ENCODE results near the gene SEL1L.

Gene SEL1L

GRCh38 chr14:81562818-81563217, 29.2 kb upstream of the SEL1L start:
- no peaks in the 10 kb centered on the region for H3K4me1 ChIP-seq (ENCODE audit: insufficient read depth, low read length, severe bottlenecking)
- H3K36me3 ChIP-seq (ENCODE audit: insufficient read depth, low read length): no peaks in the 10 kb centered on the region
- no peaks in the 10 kb centered on the region for H4K20me1 ChIP-seq (ENCODE audit: insufficient read depth, low read length)
- H3K9ac ChIP-seq (ENCODE audit: low read length): no peak overlapping the region
- H3K27ac ChIP-seq (ENCODE audit: low read depth, low read length, poor library complexity, severe bottlenecking): no peak overlapping the region
- H3K9me2 ChIP-seq (ENCODE audit: low read depth, low read length): no peaks in the 10 kb centered on the region
- no peaks in the 10 kb centered on the region for H3F3A ChIP-seq (ENCODE audit: insufficient read depth, low read length)
- H2AFZ ChIP-seq (ENCODE audit: low read length): no peak overlapping the region
- no peaks in the 10 kb centered on the region for H3K79me2 ChIP-seq (ENCODE audit: insufficient read depth, low read length)
- no peak overlapping the region for H3K4me2 ChIP-seq (ENCODE audit: low read length)
- H3K4me3 ChIP-seq (ENCODE audit: low read depth, low read length, poor library complexity, severe bottlenecking): no peak overlapping the region
- no peak for TF ChIP-seq EZH2 (IDR thresholded peaks at IDR 0.05; ENCODE audit: borderline replicate concordance, low read length)
- TF ChIP-seq CTCF (IDR thresholded peaks at IDR 0.05; ENCODE audit: low read length): no peak
- no peaks in the 10 kb centered on the region for H3K27me3 ChIP-seq (ENCODE audit: insufficient read depth, low read length)
- H3K9me3 ChIP-seq (ENCODE audit: low read length): no peaks in the 10 kb centered on the region

GRCh38 chr14:81561084-81561775, 27.6 kb upstream of the SEL1L start:
- Histone ChIP-seq H3F3A (ENCODE audit: insufficient read depth, low read length) (no peaks in the 10 kb centered on the region), H3K27ac (ENCODE audit: low read depth, low read length, poor library complexity, severe bottlenecking) (no peak overlapping the region), H3K79me2 (ENCODE audit: insufficient read depth, low read length) (no peaks in the 10 kb centered on the region), H3K4me1 (ENCODE audit: insufficient read depth, low read length, severe bottlenecking) (no peaks in the 10 kb centered on the region), H3K36me3 (ENCODE audit: insufficient read depth, low read length) (no peaks in the 10 kb centered on the region), H3K9me2 (ENCODE audit: low read depth, low read length) (no peaks in the 10 kb centered on the region), H3K9ac (ENCODE audit: low read length) (no peak overlapping the region), H3K4me2 (ENCODE audit: low read length) (no peak overlapping the region), H2AFZ (ENCODE audit: low read length) (no peak overlapping the region), H3K27me3 (ENCODE audit: insufficient read depth, low read length) (no peaks in the 10 kb centered on the region), H3K4me3 (ENCODE audit: low read depth, low read length, poor library complexity, severe bottlenecking) (no peak overlapping the region), H3K9me3 (ENCODE audit: low read length) (no peaks in the 10 kb centered on the region), H4K20me1 (ENCODE audit: insufficient read depth, low read length) (no peaks in the 10 kb centered on the region)
- no peak for TF ChIP-seq EZH2 (IDR thresholded peaks at IDR 0.05; ENCODE audit: borderline replicate concordance, low read length)
- no peak for TF ChIP-seq CTCF (IDR thresholded peaks at IDR 0.05; ENCODE audit: low read length)

DNA sequence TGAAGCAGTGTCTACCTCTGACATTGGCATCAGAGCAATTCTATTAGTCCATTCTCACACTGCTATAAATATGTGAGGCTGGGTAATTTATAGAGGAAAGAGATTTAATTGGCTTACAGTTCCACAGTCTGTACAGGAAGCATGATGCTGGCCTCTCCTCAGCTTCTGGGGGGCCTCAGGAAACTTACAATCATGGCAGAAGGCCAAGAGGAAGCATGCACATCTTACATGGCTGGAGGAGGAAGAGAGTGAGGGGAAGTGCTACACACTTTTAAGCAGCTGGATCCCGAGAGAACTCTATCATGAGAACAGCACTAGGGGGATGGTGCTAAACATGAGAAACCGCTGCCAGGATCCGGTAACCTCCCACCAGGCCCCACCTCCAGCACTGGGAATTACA, 25.7 kb upstream of the SEL1L start:
- Histone ChIP-seq H3K27me3 (ENCODE audit: insufficient read depth, low read length) (no peaks in the 10 kb centered on the region), H3F3A (ENCODE audit: insufficient read depth, low read length) (no peaks in the 10 kb centered on the region), H4K20me1 (ENCODE audit: insufficient read depth, low read length) (no peaks in the 10 kb centered on the region), H3K4me2 (ENCODE audit: low read length) (no peak overlapping the region), H3K79me2 (ENCODE audit: insufficient read depth, low read length) (no peaks in the 10 kb centered on the region), H3K4me3 (ENCODE audit: low read depth, low read length, poor library complexity, severe bottlenecking) (no peak overlapping the region), H2AFZ (ENCODE audit: low read length) (no peak overlapping the region), H3K4me1 (ENCODE audit: insufficient read depth, low read length, severe bottlenecking) (no peaks in the 10 kb centered on the region), H3K9me3 (ENCODE audit: low read length) (no peaks in the 10 kb centered on the region), H3K36me3 (ENCODE audit: insufficient read depth, low read length) (no peaks in the 10 kb centered on the region), H3K9ac (ENCODE audit: low read length) (no peak overlapping the region), H3K9me2 (ENCODE audit: low read depth, low read length) (no peaks in the 10 kb centered on the region), H3K27ac (ENCODE audit: low read depth, low read length, poor library complexity, severe bottlenecking) (no peak overlapping the region)
- TF ChIP-seq CTCF (IDR thresholded peaks at IDR 0.05; ENCODE audit: low read length): no peak
- TF ChIP-seq EZH2 (IDR thresholded peaks at IDR 0.05; ENCODE audit: borderline replicate concordance, low read length): no peak

All from OCI-LY1 (cell line).